Neural crest cell (in vitro differentiated cells): Measurements from ENCODE around the gene CREB5. TPM values are rescaled to one million over a fixed set of nuclear protein-coding genes. Genes with fewer than 3 reads are reported as not detected.

Experiments
- DNase-seq: peaks from one replicate; pipeline ENCODE4 v3.0.0; 2021; ENCODE audit warnings: low read depth, mixed read lengths, low spot score
- H3K27ac Mint-ChIP-seq: one replicate; pipeline ENCODE4 v1.8.0; 2021; ENCODE audit warnings: mild to moderate bottlenecking, mixed read lengths; ENCODE audit not compliant: unreplicated experiment
- H3K27me3 Mint-ChIP-seq: 2 replicates; pipeline ENCODE4 v1.8.0; 2021; ENCODE audit warnings: low read depth, mild to moderate bottlenecking, mixed read lengths
- H3K36me3 Mint-ChIP-seq: 2 replicates; pipeline ENCODE4 v1.8.0; 2021; ENCODE audit warnings: low read depth, mild to moderate bottlenecking, mixed read lengths
- H3K4me1 Mint-ChIP-seq: 2 replicates; pipeline ENCODE4 v1.8.0; 2021; ENCODE audit warnings: mixed read lengths
- H3K4me3 Mint-ChIP-seq: one replicate; pipeline ENCODE4 v1.8.0; 2021; ENCODE audit warnings: mild to moderate bottlenecking, mixed read lengths
- H3K9me3 Mint-ChIP-seq: 2 replicates; pipeline ENCODE4 v1.8.0; 2021; ENCODE audit warnings: mixed read lengths
- total RNA-seq: library from RNA; stranded (reverse); gene quantifications from 2 replicates; pipeline ENCODE4 v1.2.1, GENCODE V29; 2021
- TF ChIP-seq, protein P1 (sequence below): fragments of 200-600 bp; sonication (generic); conservative IDR thresholded peaks from 2 replicates; pipeline ENCODE4 v1.5.0; 2021; ENCODE audit warnings: antibody characterized with exemption, mild to moderate bottlenecking

The CREB5 gene
- total RNA-seq, 1 donor from 2014 or later, result 8.3 TPM

DNA sequence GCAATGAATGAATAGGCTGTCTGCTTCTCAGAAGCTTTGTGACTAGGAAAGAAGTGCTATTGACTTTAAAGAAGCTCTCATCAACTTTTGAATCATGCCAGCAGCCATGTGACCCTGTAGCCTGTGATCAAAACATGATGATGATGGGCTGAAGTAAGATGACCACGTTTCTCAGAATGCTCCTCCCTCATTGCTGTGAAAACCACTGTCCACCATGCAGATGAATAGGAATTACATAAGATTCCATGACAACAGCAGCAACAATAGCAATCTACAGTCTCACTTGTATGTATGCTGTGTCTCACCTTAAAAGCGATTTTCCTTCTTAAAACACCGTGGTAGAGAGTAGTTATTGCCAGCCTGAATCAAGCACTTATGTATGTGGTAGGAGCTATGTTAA is 317.4 kb downstream of the CREB5 start:
- Mint-ChIP-seq H3K27me3 (no peaks in the 10 kb centered on the region), H3K4me3 (no peak overlapping the region), H3K27ac (no peak overlapping the region), H3K9me3 (no peaks in the 10 kb centered on the region), H3K36me3 (no peaks in the 10 kb centered on the region), H3K4me1 (peaks cover 46% of the 10 kb centered on the region)
- DNase-seq, result no peak
- TF ChIP-seq, protein P1, sequence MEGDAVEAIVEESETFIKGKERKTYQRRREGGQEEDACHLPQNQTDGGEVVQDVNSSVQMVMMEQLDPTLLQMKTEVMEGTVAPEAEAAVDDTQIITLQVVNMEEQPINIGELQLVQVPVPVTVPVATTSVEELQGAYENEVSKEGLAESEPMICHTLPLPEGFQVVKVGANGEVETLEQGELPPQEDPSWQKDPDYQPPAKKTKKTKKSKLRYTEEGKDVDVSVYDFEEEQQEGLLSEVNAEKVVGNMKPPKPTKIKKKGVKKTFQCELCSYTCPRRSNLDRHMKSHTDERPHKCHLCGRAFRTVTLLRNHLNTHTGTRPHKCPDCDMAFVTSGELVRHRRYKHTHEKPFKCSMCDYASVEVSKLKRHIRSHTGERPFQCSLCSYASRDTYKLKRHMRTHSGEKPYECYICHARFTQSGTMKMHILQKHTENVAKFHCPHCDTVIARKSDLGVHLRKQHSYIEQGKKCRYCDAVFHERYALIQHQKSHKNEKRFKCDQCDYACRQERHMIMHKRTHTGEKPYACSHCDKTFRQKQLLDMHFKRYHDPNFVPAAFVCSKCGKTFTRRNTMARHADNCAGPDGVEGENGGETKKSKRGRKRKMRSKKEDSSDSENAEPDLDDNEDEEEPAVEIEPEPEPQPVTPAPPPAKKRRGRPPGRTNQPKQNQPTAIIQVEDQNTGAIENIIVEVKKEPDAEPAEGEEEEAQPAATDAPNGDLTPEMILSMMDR, result no peak

DNA sequence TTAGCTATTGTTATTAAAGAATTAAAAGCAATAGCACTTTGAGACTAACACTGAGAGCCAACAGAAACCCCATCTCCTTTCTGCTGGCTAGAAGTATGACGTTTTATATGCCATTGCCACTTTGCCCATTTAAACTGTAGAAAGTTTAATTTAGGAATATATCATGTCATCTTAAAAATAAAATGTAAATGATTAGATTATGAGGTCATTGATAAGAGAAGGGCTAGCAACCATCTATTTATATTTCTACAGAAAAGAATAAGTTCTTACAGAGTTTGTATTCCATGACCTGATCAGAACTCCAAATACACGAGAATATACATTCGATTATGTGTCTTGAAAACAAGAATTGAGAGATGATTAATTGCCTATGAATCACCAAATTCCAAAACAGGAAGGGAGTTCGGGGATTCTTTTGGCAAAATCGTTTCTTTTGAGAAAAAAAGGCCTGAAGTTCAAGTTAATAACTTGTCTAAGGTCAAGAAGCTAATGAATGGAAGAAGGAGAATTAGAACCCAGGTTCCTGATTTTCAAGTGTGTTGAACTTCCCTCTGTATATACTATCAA is 318.9 kb downstream of the CREB5 start:
- no peak for DNase-seq
- H3K4me1 Mint-ChIP-seq, result peaks cover 45% of the 10 kb centered on the region
- no peak overlapping the region for H3K4me3 Mint-ChIP-seq
- no peaks in the 10 kb centered on the region for H3K27me3 Mint-ChIP-seq
- H3K9me3 Mint-ChIP-seq, result no peaks in the 10 kb centered on the region
- no peaks in the 10 kb centered on the region for H3K36me3 Mint-ChIP-seq
- no peak overlapping the region for H3K27ac Mint-ChIP-seq
- TF ChIP-seq, protein P1, result no peak

DNA sequence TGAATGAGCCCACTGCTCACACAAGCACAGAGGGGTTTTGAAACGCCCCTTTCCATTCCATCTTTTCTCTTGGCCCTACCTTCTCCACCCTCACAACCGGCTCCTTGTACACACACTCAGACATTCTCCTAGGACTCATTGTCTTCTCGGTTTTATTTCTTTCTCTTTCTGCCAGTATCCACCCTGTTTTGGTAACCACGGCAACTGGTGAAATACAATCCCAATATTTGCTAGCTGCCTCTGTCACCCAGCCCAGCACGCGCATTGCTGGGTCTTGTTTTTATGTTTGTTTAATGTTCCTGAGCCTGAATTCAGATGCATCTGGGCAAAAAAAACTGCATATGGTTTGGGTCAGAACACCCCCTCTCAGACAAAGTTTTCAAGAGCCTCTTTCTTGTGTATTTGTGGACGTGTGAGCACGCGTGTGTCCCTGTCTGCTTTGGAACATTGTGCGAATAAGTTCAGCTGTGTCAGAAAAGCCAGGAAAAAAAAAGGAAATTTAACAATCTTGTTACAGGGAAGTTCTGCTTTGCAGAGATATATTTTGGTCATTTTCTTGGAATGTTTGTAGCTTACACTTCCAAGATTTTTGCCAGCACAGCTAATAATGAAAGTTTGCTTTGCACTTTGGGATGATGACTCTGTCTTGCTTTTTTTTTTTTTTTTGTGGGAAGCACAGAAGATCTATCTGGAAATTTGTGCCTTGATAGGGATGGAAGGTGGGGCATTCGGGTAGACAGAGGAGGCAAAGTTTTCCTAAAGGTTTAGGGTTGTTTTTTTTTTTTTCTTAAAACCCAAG is 320.0 kb downstream of the CREB5 start:
- Mint-ChIP-seq H3K9me3 (no peaks in the 10 kb centered on the region), H3K27me3 (no peaks in the 10 kb centered on the region), H3K36me3 (no peaks in the 10 kb centered on the region), H3K27ac (no peak overlapping the region), H3K4me1 (peaks cover 34% of the 10 kb centered on the region), H3K4me3 (no peak overlapping the region)
- no peak for DNase-seq
- TF ChIP-seq, protein P1, result no peak

DNA sequence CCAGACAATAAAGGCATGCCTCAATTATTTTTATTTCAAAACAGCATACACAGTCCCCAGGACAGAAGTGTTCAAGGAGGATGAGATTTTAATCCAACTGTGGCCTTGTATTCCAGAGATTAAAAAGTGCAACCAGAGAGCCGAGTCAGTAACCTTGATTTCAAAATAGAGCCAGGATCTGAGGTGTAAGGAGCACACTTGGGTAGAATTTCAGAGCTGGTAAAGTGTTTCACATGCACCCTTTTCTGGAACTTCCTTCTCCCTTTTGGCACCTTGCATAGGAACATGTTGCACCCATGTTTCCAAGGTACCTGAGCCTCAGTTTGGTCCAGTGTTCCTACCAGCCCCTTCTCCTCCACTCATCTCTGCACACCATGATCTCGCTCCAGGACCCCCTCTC is 320.7 kb downstream of the CREB5 start:
- Mint-ChIP-seq H3K4me3 (no peak overlapping the region), H3K27me3 (no peaks in the 10 kb centered on the region), H3K9me3 (no peaks in the 10 kb centered on the region), H3K27ac (no peak overlapping the region), H3K4me1 (peaks cover 32% of the 10 kb centered on the region), H3K36me3 (no peaks in the 10 kb centered on the region)
- TF ChIP-seq, protein P1, result no peak
- no peak for DNase-seq

DNA sequence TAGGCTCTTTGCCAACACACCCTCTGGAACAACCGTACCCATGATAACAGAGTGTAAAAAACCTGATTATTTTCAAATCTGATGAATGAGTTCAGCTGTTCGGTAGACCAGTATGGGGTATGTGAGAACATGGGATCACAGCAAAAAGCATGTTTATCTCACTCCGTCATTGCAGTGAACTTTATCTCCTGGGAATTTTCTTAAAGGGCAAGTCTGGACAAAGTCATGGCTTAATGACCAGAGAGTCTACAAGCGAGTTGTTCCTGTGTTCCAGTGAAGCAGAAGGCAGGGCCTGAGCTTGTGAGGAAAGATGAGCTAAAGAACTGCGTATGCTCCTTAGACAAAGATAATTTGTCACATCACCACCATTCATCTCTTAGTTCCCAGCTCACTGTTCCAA is 326.1 kb downstream of the CREB5 start:
- Mint-ChIP-seq H3K36me3 (peaks cover 2% of the 10 kb centered on the region), H3K9me3 (peaks cover 2% of the 10 kb centered on the region), H3K4me3 (no peak overlapping the region), H3K4me1 (peaks cover 28% of the 10 kb centered on the region), H3K27ac (no peak overlapping the region), H3K27me3 (no peaks in the 10 kb centered on the region)
- TF ChIP-seq, protein P1, result no peak
- DNase-seq, result no peak
